HepG2 (cell line): ENCODE results near the gene LRRN4CL. TPM values are rescaled to one million over a fixed set of nuclear protein-coding genes. Genes with fewer than 3 reads are reported as not detected.

Source experiments
- AGO1 ChIP-seq: fragments of 200-400 bp; formaldehyde crosslinking; IDR thresholded peaks from 2 replicates; pipeline ENCODE4 v1.6.1; 2017; ENCODE audit warnings: mild to moderate bottlenecking, low read depth, low read length, moderate library complexity; ENCODE audit not compliant: poor library complexity, severe bottlenecking
- ATF4 ChIP-seq, 2 experiments: fragments of 450-650 bp in 1 of 2; sonication (generic) in 1 of 2; formaldehyde crosslinking; IDR thresholded peaks; 2 replicates each; pipeline versions ENCODE4 v1.5.0 to v1.8.0; 2020 to 2022; ENCODE audit warnings: mild to moderate bottlenecking in 1 of 2, missing genetic modification reagents in 1 of 2
- DNMT1 ChIP-seq: sonication (generic); formaldehyde crosslinking; IDR thresholded peaks from 2 replicates; pipeline ENCODE4 v1.5.1; 2020; ENCODE audit warnings: mild to moderate bottlenecking, missing genetic modification reagents
- NFIC ChIP-seq: IDR thresholded peaks from 2 replicates; pipeline ENCODE4 v1.6.1; 2012; ENCODE audit warnings: mild to moderate bottlenecking, low read length, inconsistent platforms
- NFRKB ChIP-seq: fragments of 450-650 bp; IDR thresholded peaks from 2 replicates; pipeline ENCODE4 v1.6.1; 2017
- PPARG ChIP-seq: conservative IDR thresholded peaks from 2 replicates; pipeline ENCODE4 v1.6.1; 2016; ENCODE audit warnings: missing biosample characterization, missing genetic modification reagents
- REL ChIP-seq: sonication (generic); formaldehyde crosslinking; conservative IDR thresholded peaks from 2 replicates; pipeline ENCODE4 v1.8.0; 2022; ENCODE audit warnings: mild to moderate bottlenecking, missing genetic modification reagents, moderate library complexity
- RFX3 ChIP-seq: IDR thresholded peaks from 2 replicates; pipeline ENCODE4 v1.6.1; 2016; ENCODE audit warnings: missing biosample characterization, missing genetic modification reagents
- ZBED4 ChIP-seq: sonication (generic); formaldehyde crosslinking; IDR thresholded peaks from 2 replicates; pipeline ENCODE4 v1.4.0; 2020; ENCODE audit warnings: missing genetic modification reagents, borderline replicate concordance
- ZBTB25 ChIP-seq: IDR thresholded peaks from 2 replicates; pipeline ENCODE4 v1.6.1; 2018; ENCODE audit warnings: missing genetic modification reagents
- ZFP36L2 ChIP-seq: sonication (generic); formaldehyde crosslinking; IDR thresholded peaks from 2 replicates; pipeline ENCODE4 v1.4.0; 2020; ENCODE audit warnings: missing genetic modification reagents
- ZNF563 ChIP-seq: sonication (generic); formaldehyde crosslinking; IDR thresholded peaks from 2 replicates; pipeline ENCODE4 v1.8.0; 2022; ENCODE audit warnings: mild to moderate bottlenecking, moderate library complexity, missing genetic modification reagents
- ZNF576 ChIP-seq: sonication (generic); formaldehyde crosslinking; IDR thresholded peaks from 2 replicates; pipeline ENCODE4 v1.4.0; 2020; ENCODE audit warnings: mild to moderate bottlenecking, missing genetic modification reagents
- ZNF737 ChIP-seq: sonication (generic); formaldehyde crosslinking; IDR thresholded peaks from 2 replicates; pipeline ENCODE4 v1.5.0; 2020; ENCODE audit warnings: missing genetic modification reagents, mild to moderate bottlenecking, borderline replicate concordance
- ZNF768 ChIP-seq: sonication (generic); formaldehyde crosslinking; IDR thresholded peaks from 2 replicates; pipeline ENCODE4 v1.4.0; 2020; ENCODE audit warnings: missing genetic modification reagents
- ZUFSP ChIP-seq: sonication (generic); formaldehyde crosslinking; IDR thresholded peaks from 2 replicates; pipeline ENCODE4 v1.9.0; 2021; ENCODE audit warnings: missing genetic modification reagents, mild to moderate bottlenecking, borderline replicate concordance
- ZZZ3 ChIP-seq: sonication (generic); formaldehyde crosslinking; IDR thresholded peaks from 2 replicates; pipeline ENCODE4 v1.4.0; 2020; ENCODE audit warnings: missing genetic modification reagents, mild to moderate bottlenecking, borderline replicate concordance
- polyA plus RNA-seq, 8 experiments: library from polyadenylated mRNA; depleted of rRNA in 3 of 8; stranded (reverse) in 7 of 8; unstranded in 1 of 8; fragments of >200 nt; fragmentation: Illumina TruSeq in 4 of 8; extraction: Trizol in 4 of 8; gene quantifications; 2 replicates each; pipeline versions ENCODE4 v1.2.1 to v1.2.3, GENCODE V29; 2011 to 2016; ENCODE audit warnings: low read depth in 4 of 8, missing spikeins in 1 of 8, mixed read lengths in 1 of 8; ENCODE audit not compliant: insufficient read depth in 1 of 8
- total RNA-seq, 5 experiments: library from RNA; depleted of rRNA; stranded (reverse); fragments of >200 nt; fragmentation: Illumina TruSeq; extraction: Trizol; gene quantifications; 2 replicates each; pipeline ENCODE4 v1.2.3, GENCODE V29; 2016; ENCODE audit warnings: low read depth in 1 of 5

LRRN4CL gene
- total and polyA plus RNA-seq, 2 of the 13 experiments (the other 11 are each of a cell fraction or from before 2014, with no cell fraction given), result 0.11 TPM; not detected in 1

GRCh38 chr11:62671608-62672389, 17.5 kb downstream of the LRRN4CL start, which contains the start of the genes LBHD1 and UQCC3 (continued):
- TF ChIP-seq ZBED4 (CRISPR knock-in tag) (no peak), ZZZ3 (CRISPR knock-in tag) (peak; percentile 24; the same call in 1 of the 2 replicates), PPARG (no peak), ZBTB25 (CRISPR knock-in tag) (peak; percentile 36; the same call in 1 of the 2 replicates), DNMT1 (CRISPR knock-in tag) (peak; percentile 61), REL (CRISPR knock-in tag) (peak; percentile 87; the same call in 1 of the 2 replicates), ZNF768 (peak; percentile 65; the same call in 1 of the 2 replicates), ATF4 (CRISPR knock-in tag; IDR thresholded peaks at IDR 0.05) (peak in 1 of 2 experiments; percentile 40; a peak in 1 of 4 replicates), ZNF737 (no peak), ZNF576 (CRISPR knock-in tag) (no peak), ZFP36L2 (CRISPR knock-in tag) (no peak), RFX3 (CRISPR knock-in tag) (no peak), NFIC (no peak), AGO1 (peak; percentile 89), ZNF563 (CRISPR knock-in tag) (peak; percentile 78), NFRKB (no peak), ZUFSP (no peak)
